Stomach (tissue), 9 donors: ENCODE data around the gene FHOD3. TPM values are rescaled to one million over a fixed set of nuclear protein-coding genes. Genes with fewer than 3 reads are reported as not detected.

Experiments used
- DNase-seq, 2 donors: peaks; one replicate each; pipeline versions ENCODE4 v3.0.0 to v3.0.0-alpha.2; 2013 to 2019
- H3K27ac ChIP-seq, 5 donors: fragments of 200-600 bp in 4 of 5; sonication (generic) in 4 of 5; one replicate each; pipeline ENCODE4 v1.5.1; 2013 to 2019; ENCODE audit warnings: mild to moderate bottlenecking in 1 of 5, moderate library complexity in 1 of 5
- H3K27me3 ChIP-seq, 3 donors: fragments of 200-600 bp; sonication (generic); one replicate each; pipeline ENCODE4 v1.5.1; 2017 to 2019; ENCODE audit warnings: mixed run types in 1 of 3
- H3K36me3 ChIP-seq, 4 donors: fragments of 200-600 bp; sonication (generic); 1 replicate in 3 of 4; 2 replicates in 1 of 4; pipeline ENCODE4 v1.5.1; 2016 to 2019
- H3K4me1 ChIP-seq, 4 donors: fragments of 200-600 bp; sonication (generic); one replicate each; pipeline ENCODE4 v1.5.1; 2016 to 2019
- H3K4me3 ChIP-seq, 4 donors: fragments of 200-600 bp; sonication (generic) in 3 of 4; one replicate each; pipeline ENCODE4 v1.5.1; 2016 to 2019; ENCODE audit warnings: mild to moderate bottlenecking in 1 of 4
- H3K9me3 ChIP-seq, 4 donors: fragments of 200-600 bp; sonication (generic); one replicate each; pipeline ENCODE4 v1.5.1; 2016 to 2019
- CTCF ChIP-seq, 7 experiments: fragments of 450-650 bp in 4 of 7; fragments of 200-600 bp in 3 of 7; sonication (generic) in 3 of 7; IDR thresholded peaks; one replicate each; pipeline ENCODE4 v1.5.1; 2016 to 2019; ENCODE audit warnings: antibody characterized with exemption in 7 of 7, control low read depth in 2 of 7, mild to moderate bottlenecking in 1 of 7
- EP300 ChIP-seq: sonication (generic); formaldehyde crosslinking; IDR thresholded peaks from one replicate; pipeline ENCODE4 v1.6.1; 2017; ENCODE audit warnings: antibody characterized with exemption
- POLR2A ChIP-seq, 4 donors: fragments of 450-650 bp; IDR thresholded peaks; one replicate each; pipeline ENCODE4 v1.6.1; 2016; ENCODE audit warnings: antibody characterized with exemption in 4 of 4, control low read depth in 2 of 4, mild to moderate bottlenecking in 1 of 4, moderate library complexity in 1 of 4
- POLR2AphosphoS5 ChIP-seq, 3 donors: sonication (generic); formaldehyde crosslinking; IDR thresholded peaks; one replicate each; pipeline ENCODE4 v1.6.1; 2016; ENCODE audit warnings: antibody characterized with exemption in 3 of 3
- WGBS, 5 donors: extraction: QIAGEN DNeasy Blood & Tissue Kit in 3 of 5; methylation state at CpG; one replicate each; pipeline versions ENCODE4 v1.1.5 to v1.1.7; 2013 to 2018; 5-methylcytosine and 5-hydroxymethylcytosine counted together
- intact Hi-C: fragments of 100-400 bp; cut with DNase I; formaldehyde crosslinking; loops from one replicate; pipeline ENCODE4 v1.15.1; 2023; ENCODE audit warnings: low total_unique reads
- polyA plus RNA-seq, 3 donors: library from polyadenylated mRNA; stranded (reverse); fragments of 200-250 nt; gene quantifications; one replicate each; pipeline ENCODE4 v1.2.3, GENCODE V29; 2013
- total RNA-seq, 5 donors: library from RNA; depleted of rRNA; stranded (reverse); fragments of >200 nt; gene quantifications; one replicate each; pipeline versions ENCODE4 v1.1.0 to v1.2.3, GENCODE V29; 2014 to 2016
- donor health status: healthy with polysubstance abuse.
- donor health status: Bipolar disorder and iron deficiency.
- donor health status: healthy.

The FHOD3 gene
- total and polyA plus RNA-seq, 8 donors, result under 0.01 to 9.1 (median 4.6) TPM

- Histone ChIP-seq H3K4me3 (no peak overlapping the region), H3K36me3 (no peaks in the 10 kb centered on the region), H3K4me1 (peaks cover 0 to 14% (median 6%) of the 10 kb centered on the region in 4 donors), H3K9me3 (no peaks in the 10 kb centered on the region), H3K27ac (no peak overlapping the region), H3K27me3 (no peaks in the 10 kb centered on the region)
- WGBS, 5 donors, result 55 to 78% (median 72%) methylated on average over 8 of the region's 8 CpGs
- TF ChIP-seq CTCF (IDR thresholded peaks at IDR 0.05), result no peak
- no peak for TF ChIP-seq EP300
- TF ChIP-seq POLR2A (IDR thresholded peaks at IDR 0.05), result no peak
- no peak for TF ChIP-seq POLR2AphosphoS5 (IDR thresholded peaks at IDR 0.05)
- intact Hi-C loops, result no loop called here
- DNase-seq, result peak in 1 of 2 donors; percentile 61
These were observed 342.8 kb downstream of the FHOD3 start for GRCh38 chr18:36640021-36640952.

DNA sequence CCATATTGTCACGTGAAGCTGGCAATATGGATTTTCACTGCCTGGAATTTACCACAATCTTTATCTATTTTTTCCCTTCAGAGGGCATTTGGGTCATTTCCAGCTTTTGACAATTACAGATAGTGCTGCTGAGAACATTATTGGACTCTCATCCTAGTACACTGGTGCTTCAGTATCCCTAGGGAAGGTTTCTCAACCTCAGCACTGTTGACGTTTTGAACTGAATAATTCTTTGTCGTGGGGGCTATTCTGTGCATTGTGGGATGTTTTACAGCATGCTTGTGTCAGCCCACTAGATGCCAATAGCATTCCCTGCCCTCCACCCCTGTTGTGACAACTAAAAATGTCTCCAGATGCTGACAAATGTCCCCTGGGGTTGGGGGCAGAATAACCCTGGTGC is 345.5 kb downstream of the FHOD3 start:
- Histone ChIP-seq H3K9me3 (no peaks in the 10 kb centered on the region), H3K4me1 (peaks cover 0 to 14% (median 6%) of the 10 kb centered on the region in 4 donors), H3K4me3 (no peak overlapping the region), H3K27me3 (no peaks in the 10 kb centered on the region), H3K27ac (no peak overlapping the region), H3K36me3 (no peaks in the 10 kb centered on the region)
- TF ChIP-seq POLR2A (IDR thresholded peaks at IDR 0.05) (no peak), EP300 (no peak), CTCF (IDR thresholded peaks at IDR 0.05) (no peak), POLR2AphosphoS5 (IDR thresholded peaks at IDR 0.05) (no peak)
- DNase-seq, result no peak
- intact Hi-C loops, result no loop called here
- WGBS, 5 donors, result 50 to 79% (median 76%) methylated on average over 3 of the region's 3 CpGs

DNA sequence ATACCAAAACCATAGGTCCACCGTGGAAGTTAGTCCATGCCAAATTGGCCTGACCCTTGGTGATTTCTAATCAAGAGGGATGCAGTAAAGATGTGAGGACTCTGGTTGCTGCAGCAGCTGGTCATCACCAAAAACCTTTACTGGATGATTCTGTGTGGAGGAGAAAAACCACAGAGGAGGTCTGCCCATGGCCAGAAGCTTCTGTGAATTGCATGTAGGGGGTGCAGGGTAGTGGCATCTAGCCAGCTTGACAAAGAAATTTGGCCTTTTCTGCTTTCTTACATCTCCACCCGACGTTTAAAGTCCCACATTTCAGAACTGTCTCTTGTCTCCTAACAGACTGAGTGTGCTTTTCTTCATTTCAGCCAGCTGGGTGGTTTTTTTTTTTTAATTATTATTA is 351.3 kb downstream of the FHOD3 start:
- intact Hi-C loops, result no loop called here
- DNase-seq, result no peak
- WGBS, 5 donors, result 81 to 89% (median 84%) methylated on average over 3 of the region's 3 CpGs
- Histone ChIP-seq H3K27me3 (no peaks in the 10 kb centered on the region), H3K9me3 (no peaks in the 10 kb centered on the region), H3K4me3 (no peak overlapping the region), H3K36me3 (no peaks in the 10 kb centered on the region), H3K4me1 (no peaks in the 10 kb centered on the region), H3K27ac (no peak overlapping the region)
- TF ChIP-seq POLR2A (IDR thresholded peaks at IDR 0.05) (no peak), EP300 (no peak), CTCF (IDR thresholded peaks at IDR 0.05) (no peak), POLR2AphosphoS5 (IDR thresholded peaks at IDR 0.05) (no peak)

DNA sequence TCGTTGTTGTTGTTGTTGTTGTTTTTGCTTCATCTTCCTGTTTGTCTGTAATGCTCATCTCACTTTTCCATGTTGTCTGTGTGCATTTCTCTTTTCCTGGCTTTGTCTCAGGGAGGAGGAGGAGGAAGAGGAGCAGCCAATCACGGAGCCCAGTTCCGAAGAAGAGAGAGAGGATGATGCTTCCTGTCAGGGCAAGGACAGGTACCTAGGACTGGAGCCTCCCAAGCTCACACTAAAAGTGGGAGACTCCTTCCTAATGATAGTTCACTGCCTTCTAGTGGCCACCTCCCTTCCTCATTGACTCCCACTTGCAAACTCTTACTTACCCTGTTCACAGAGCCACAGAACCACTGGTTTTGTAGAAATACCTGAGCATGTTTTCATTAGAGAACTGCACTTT is 351.7 kb downstream of the FHOD3 start:
- DNase-seq, result no peak
- Histone ChIP-seq H3K27me3 (no peaks in the 10 kb centered on the region), H3K27ac (no peak overlapping the region), H3K4me1 (no peaks in the 10 kb centered on the region), H3K36me3 (no peaks in the 10 kb centered on the region), H3K9me3 (no peaks in the 10 kb centered on the region), H3K4me3 (no peak overlapping the region)
- 78 to 88% (median 84%) methylated on average over 3 of the region's 3 CpGs for WGBS, 5 donors
- TF ChIP-seq EP300 (no peak), CTCF (IDR thresholded peaks at IDR 0.05) (no peak), POLR2A (IDR thresholded peaks at IDR 0.05) (no peak), POLR2AphosphoS5 (IDR thresholded peaks at IDR 0.05) (no peak)
- intact Hi-C loops, result no loop called here
